HG03025 (cell line): Measurements from ENCODE around the gene IL20.

Experiments used
- ATAC-seq: cut with Tn5 transposase; IDR thresholded peaks from one replicate; pipeline ENCODE4 v1.9.1; 2021; ENCODE audit warnings: mild to moderate bottlenecking, moderate library complexity; ENCODE audit not compliant: unreplicated experiment, low FRiP score

The IL20 gene

GRCh38 chr1:206898915-206899431 is 33.5 kb downstream of the IL20 start:
- no peak for ATAC-seq

GRCh38 chr1:206899717-206900116 is 34.3 kb downstream of the IL20 start:
- ATAC-seq: no peak

- ATAC-seq: no peak
These were observed 34.7 kb downstream of the IL20 start for GRCh38 chr1:206900149-206900548.

GRCh38 chr1:206901944-206902343 is 36.5 kb downstream of the IL20 start:
- no peak for ATAC-seq

GRCh38 chr1:206902702-206903101 is 37.3 kb downstream of the IL20 start:
- no peak for ATAC-seq

GRCh38 chr1:206903687-206904086 is 38.3 kb downstream of the IL20 start:
- no peak for ATAC-seq

- ATAC-seq: no peak
These were observed 39.2 kb downstream of the IL20 start for GRCh38 chr1:206904423-206905142.

GRCh38 chr1:206905295-206906164 is 40.1 kb downstream of the IL20 start:
- no peak for ATAC-seq

GRCh38 chr1:206907304-206907991 is 42.0 kb downstream of the IL20 start:
- ATAC-seq: no peak

GRCh38 chr1:206908038-206908437 is 42.6 kb downstream of the IL20 start:
- ATAC-seq: no peak

GRCh38 chr1:206909161-206909882 is 43.9 kb downstream of the IL20 start:
- no peak for ATAC-seq

GRCh38 chr1:206909883-206910318 is 44.5 kb downstream of the IL20 start:
- ATAC-seq: no peak

GRCh38 chr1:206911064-206911663 is 45.7 kb downstream of the IL20 start:
- ATAC-seq: no peak

GRCh38 chr1:206912445-206913095 is 47.1 kb downstream of the IL20 start:
- ATAC-seq: no peak

- no peak for ATAC-seq
These were observed 48.5 kb downstream of the IL20 start for GRCh38 chr1:206913766-206914537.

GRCh38 chr1:206915030-206915735 is 49.8 kb downstream of the IL20 start:
- ATAC-seq: no peak

- ATAC-seq: no peak
These were observed 50.7 kb downstream of the IL20 start for GRCh38 chr1:206916000-206916709.
